NCI-H1048 (cell line): ENCODE measurements around the gene HSPA6.
A peak's percentile ranks its signal among the peaks of the same experiment; 100 is the strongest.
"Not testable (repeated sequence)": the region's sequence is repeated elsewhere in the genome, so short reads cannot be mapped to it uniquely, and the experiment has no call there.

ENCODE experiments used
- DNase-seq: peaks from one replicate; lab custom pipeline; 2025; lab: John Stamatoyannopoulos, UW

HSPA6 gene

DNA sequence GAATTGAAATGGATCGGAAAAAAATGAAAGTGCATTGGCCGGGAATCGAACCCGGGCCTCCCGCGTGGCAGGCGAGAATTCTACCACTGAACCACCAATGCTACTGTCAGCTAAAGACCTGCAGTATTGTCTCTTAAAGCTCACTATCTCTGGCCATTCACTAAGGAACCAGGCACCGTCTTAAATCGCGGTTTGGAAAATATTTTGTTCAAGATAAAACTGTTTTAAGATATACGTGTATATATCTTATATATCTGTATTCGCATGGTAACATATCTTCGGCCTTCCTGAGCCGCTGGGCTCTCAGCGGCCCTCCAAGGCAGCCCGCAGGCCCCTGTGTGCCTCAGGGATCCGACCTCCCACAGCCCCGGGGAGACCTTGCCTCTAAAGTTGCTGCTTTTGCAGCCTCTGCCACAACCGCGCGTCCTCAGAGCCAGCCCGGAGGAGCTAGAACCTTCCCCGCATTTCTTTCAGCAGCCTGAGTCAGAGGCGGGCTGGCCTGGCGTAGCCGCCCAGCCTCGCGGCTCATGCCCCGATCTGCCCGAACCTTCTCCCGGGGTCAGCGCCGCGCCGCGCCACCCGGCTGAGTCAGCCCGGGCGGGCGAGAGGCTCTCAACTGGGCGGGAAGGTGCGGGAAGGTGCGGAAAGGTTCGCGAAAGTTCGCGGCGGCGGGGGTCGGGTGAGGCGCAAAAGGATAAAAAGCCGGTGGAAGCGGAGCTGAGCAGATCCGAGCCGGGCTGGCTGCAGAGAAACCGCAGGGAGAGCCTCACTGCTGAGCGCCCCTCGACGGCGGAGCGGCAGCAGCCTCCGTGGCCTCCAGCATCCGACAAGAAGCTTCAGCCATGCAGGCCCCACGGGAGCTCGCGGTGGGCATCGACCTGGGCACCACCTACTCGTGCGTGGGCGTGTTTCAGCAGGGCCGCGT is at the start of gene HSPA6:
Gene HSPA6, plus strand, starts transcription at position 724 of the 925 bp plus-strand sequence. Its CDS starts 119 bp downstream, at position 843.
- DNase-seq = not testable (repeated sequence)

DNA sequence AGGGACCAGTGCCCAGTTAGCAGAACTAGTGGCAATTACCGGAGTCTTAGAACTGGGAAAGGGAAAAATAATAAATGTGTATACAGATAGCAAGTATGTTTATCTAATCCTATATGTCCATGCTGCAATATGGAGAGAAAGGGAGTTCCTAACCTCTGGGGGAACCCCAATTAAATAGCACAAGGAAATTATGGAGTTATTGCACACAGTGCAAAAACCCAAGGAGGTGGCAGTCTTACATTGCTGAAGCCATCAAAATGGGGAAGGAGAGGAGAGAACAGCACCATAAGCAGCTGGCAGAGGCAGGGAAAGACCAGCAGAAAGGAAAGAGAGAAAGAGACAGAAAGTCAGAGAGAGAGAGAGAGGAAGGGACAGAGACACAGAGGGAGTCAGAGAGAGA is 46.6 kb upstream of the HSPA6 start:
- DNase-seq = not testable (repeated sequence)

DNA sequence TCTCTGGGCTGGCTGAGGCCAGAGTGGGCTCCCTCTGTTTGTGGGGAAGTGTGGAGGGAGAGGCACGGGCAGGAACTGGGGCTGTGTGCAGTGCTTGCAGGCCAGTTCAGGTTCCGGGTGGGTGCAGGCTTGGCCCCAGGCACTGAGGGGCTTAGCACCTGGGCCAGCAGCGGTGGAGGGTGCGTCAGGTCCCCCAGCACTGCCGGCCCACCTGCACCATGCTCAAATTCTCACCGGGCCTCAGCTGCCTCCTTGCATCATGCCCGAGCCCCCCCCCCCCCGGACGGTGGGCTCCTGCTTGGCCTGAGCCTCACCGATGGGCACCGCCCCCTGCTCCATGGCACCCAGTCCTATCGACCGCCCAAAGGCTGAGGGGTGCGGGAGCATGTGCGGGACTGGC is 45.4 kb upstream of the HSPA6 start:
- no peak for DNase-seq

- no peak for DNase-seq
These were observed 43.8 kb upstream of the HSPA6 start for GRCh38 chr1:161480381-161481035.

GRCh38 chr1:161481624-161482392 is 42.5 kb upstream of the HSPA6 start:
- DNase-seq = no peak

- DNase-seq = no peak
These were observed 41.7 kb upstream of the HSPA6 start for GRCh38 chr1:161482610-161483009.

- no peak for DNase-seq
These were observed 41.0 kb upstream of the HSPA6 start for GRCh38 chr1:161483361-161483760.

GRCh38 chr1:161484613-161485012 is 39.7 kb upstream of the HSPA6 start:
- DNase-seq = no peak

GRCh38 chr1:161486806-161487741 is 37.3 kb upstream of the HSPA6 start:
- DNase-seq = peak; percentile 17

DNA sequence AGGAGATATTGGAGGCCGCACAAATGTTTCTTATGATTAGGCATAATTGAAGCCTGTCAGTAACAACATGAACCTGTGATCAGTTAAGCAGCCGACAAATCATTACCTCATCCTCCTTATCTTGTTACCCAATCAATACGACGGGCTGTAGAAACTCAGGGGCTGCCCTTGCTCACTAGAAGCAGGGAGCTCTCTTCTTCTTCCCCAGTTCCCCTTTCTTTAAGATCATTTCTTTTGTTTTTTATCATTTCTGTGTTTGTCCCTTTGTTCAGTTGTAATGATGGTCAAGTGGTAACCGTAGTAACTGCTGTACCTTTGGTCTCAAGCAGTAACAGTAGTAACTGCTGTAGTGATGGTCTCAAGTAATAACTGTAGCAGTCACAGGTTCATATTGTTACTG is 32.9 kb upstream of the HSPA6 start:
- DNase-seq = no peak

DNA sequence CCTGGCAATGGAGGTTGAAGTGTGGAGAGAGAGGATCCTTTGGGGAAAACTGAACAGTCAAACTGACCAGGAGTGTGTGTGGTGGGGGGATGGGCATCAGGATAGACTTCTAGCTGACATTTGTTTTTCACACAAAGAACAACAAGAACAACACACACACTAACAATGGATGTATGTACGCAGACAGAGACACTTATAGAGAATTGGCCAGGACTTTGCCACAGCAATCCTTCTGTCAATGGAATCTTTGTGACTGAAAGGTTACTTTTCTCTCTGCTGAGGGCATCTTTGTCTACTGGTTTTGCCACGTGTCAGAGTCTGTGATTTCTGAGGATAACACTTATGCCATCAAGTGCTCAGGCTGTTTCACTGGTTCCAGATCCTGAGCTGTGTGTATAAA is 31.5 kb upstream of the HSPA6 start:
- DNase-seq = no peak

DNA sequence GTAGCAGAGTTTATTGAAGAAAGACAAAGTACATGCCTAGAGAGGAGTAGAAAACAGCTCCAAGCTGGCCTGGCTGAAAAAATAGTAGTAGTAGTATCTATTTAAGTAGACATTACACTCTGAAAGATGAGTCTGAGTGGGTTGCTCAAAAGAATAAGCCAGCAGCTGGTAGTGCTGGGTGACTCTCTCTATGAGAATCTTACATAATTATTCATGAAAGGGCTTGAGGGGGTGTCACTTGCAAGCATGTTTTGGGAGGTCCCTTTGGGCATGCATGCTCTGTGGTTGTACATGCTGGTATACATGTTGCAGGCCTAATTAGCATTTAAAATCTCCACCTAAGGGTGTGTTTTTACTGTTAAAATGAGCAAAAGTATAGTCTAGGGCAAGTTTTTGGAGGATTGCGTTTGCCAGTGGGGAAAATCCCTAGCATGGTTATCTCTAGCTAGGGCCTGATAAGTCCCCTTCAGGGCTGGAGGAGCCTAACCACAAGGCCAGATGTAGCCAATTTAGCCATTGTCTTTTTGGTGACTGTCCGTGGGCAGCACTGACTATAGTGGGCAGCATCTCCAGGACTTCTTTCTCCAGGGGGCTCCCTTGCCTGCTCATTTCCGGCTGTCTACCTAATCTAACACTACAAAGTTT is 30.1 kb upstream of the HSPA6 start:
- DNase-seq = no peak

- DNase-seq = no peak
These were observed 28.9 kb upstream of the HSPA6 start for GRCh38 chr1:161495490-161495889.

DNA sequence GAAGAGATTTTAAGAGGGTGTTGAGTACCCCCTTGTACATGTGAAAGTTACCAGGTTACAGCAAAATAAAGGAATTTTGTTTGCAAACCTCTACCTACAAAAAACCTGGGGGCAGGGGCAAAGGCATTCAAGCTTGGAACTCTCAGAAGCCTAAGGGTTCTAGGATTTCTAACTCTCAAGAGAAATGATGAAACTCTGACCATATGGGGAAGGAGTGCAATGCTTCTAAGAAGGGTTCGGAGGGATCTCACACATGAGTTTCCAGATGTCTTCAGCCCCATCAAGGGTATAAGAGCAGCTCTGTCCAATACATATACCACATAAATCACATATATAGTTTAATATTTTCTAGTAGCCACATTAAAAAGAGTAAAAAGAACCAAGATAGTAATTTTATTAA is 26.4 kb upstream of the HSPA6 start:
- DNase-seq = no peak

DNA sequence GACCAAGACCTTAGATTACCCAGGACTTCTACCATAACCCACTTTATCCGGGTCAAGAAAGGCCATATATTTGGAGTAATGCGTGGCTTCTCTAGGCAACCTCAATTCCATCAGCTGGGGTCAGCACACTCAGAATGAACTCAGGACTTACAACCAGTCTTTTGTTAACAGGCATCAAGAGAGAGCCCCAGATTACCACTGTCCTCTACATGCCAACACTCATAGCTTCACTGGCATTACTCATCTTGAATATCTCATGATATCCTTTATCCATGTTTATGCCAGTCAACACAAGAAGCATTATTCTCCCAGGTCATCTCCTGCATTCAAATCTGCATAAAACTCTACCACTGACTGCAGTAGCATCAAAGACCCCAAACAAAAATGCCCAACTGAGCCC is 25.7 kb upstream of the HSPA6 start:
- DNase-seq = no peak

GRCh38 chr1:161499099-161500039 is 25.0 kb upstream of the HSPA6 start:
- no peak for DNase-seq

- DNase-seq = no peak
These were observed 23.1 kb upstream of the HSPA6 start for GRCh38 chr1:161501234-161501633.

DNA sequence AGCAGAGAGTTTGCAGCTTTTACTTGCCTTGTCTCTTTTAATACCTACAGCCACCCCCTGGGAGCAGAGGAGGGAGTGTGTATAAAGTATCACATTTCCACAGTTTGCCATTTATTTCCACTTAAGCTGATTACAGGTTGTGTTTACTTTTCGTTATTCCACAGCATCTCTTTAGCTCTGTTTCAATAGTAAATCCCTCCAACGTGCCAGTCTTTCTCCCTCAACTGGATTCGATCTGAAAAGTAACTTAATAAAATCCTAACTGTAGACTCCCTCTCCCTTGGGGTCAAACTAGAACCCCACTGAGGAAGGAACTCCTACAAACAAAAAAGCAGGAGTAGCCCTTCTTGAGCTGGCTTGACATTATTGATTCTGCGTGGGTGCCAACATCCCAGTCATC is 22.2 kb upstream of the HSPA6 start:
- no peak for DNase-seq

DNA sequence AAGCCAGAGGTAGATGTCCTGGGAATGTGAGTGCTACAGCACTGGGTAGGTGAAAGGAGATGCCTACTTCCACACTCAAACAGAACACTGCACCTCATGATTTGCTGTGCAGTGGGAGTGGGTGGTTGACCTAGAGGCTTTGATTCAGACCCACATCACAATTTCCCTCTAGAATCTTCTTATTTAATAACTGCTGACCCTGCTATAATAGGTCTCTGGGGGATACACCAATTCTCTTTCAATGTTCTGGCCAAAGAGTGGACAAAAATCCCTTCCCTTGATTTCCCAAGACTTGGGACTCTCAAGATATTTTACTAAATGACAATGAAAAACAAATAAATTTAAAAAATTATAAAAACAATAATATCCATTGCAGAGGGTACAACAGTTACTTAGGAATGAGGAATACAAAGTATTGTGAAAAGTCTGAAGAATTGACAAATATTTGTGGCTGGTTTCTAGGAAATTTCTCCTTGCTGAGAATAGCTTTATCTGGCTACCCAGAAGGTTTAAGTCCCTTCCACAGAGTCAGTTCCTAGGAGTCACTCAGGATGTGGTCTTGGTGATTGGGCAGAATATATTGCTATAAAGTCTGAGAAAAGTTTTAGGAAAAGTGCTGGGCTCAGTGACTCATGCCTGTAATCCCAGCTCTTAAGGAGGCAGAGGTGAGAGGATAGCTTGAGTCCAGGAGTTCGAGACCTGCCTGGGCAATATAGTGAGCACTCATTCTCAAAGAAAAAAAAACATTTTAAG is 21.5 kb upstream of the HSPA6 start:
- no peak for DNase-seq
